ENCODE results near the gene DEPDC1.
"Not testable (repeated sequence)": the region's sequence is repeated elsewhere in the genome, so short reads cannot be mapped to it uniquely, and the experiment has no call there.

DEPDC1 gene, protein sequence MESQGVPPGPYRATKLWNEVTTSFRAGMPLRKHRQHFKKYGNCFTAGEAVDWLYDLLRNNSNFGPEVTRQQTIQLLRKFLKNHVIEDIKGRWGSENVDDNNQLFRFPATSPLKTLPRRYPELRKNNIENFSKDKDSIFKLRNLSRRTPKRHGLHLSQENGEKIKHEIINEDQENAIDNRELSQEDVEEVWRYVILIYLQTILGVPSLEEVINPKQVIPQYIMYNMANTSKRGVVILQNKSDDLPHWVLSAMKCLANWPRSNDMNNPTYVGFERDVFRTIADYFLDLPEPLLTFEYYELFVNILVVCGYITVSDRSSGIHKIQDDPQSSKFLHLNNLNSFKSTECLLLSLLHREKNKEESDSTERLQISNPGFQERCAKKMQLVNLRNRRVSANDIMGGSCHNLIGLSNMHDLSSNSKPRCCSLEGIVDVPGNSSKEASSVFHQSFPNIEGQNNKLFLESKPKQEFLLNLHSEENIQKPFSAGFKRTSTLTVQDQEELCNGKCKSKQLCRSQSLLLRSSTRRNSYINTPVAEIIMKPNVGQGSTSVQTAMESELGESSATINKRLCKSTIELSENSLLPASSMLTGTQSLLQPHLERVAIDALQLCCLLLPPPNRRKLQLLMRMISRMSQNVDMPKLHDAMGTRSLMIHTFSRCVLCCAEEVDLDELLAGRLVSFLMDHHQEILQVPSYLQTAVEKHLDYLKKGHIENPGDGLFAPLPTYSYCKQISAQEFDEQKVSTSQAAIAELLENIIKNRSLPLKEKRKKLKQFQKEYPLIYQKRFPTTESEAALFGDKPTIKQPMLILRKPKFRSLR

GRCh38 chr1:68496680-68497357, at the start of gene DEPDC1:
TSS of gene DEPDC1 (minus strand) at chr1:68497082. CDS start at chr1:68496999, 83 bp downstream.
- DNase-seq: peak; percentile 95

- DNase-seq: no peak
These were observed 47.8 kb upstream of the DEPDC1 start for GRCh38 chr1:68544651-68545050.

- DNase-seq: peak; percentile 4
These were observed 45.7 kb upstream of the DEPDC1 start for GRCh38 chr1:68542586-68542985.

GRCh38 chr1:68538941-68539340, 42.1 kb upstream of the DEPDC1 start:
- no peak for DNase-seq

DNA sequence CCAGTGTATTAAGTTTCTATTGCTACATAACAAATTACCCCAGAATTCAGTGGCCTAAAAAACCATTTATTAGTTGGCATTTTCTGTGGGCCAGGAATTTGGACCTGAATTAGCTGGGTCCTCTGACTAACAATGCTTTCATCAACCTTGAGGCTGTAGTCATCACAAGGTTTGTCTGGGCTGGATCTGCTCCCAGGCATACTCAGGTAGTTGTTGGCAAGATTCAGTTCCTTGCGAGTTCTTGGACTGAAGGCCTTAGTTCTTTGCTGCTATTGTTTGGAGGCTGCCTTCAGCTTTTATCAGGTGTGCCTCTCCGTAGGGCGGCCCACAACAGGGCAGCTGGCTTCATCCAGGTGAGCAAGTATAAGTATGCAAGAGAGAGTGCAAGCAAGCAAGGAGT, 31.4 kb upstream of the DEPDC1 start:
- no peak for DNase-seq

DNA sequence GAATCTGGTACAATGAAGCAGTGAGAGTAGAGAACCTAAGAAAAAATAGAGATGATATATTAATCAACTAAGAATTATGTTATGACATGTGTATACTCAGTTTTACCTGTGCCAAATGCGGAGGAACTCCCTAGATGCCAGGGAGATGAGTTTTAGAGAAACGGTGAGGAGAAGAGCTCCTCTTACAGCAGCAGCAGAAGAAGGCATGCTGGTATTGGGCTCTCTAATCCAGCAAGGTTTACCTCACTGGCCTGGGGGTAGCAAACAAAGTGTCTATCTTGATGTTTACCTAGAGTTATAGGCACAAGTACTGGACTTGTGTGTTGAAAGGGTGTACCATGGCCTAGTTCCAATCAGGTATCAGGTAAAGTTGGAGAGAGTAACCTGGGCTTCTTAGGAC, 28.9 kb upstream of the DEPDC1 start:
- no peak for DNase-seq

GRCh38 chr1:68521286-68521685, 24.4 kb upstream of the DEPDC1 start:
- DNase-seq: no peak

DNA sequence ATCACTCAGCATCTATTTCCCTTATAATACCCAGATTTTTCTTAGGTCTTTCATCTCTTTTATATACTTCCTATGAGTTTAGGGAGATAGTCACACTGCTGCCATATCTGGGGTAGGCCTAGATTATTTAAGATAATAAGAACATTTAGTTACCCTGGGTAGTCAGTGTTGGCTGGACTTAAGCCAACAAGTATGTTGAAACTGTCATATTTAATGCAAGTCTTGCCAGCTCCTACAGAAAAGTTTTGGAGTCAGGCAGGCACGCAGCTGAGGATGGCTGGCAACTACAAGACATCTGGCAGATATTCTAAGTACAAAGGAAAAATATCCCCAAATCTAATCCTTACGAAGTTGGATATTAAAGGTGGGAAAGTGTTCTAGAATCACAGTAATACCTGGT, 19.2 kb upstream of the DEPDC1 start:
- peak; percentile 15 for DNase-seq

- DNase-seq: no peak
These were observed 14.4 kb upstream of the DEPDC1 start for GRCh38 chr1:68511254-68511653.

- DNase-seq: no peak
These were observed 9.5 kb upstream of the DEPDC1 start for GRCh38 chr1:68506386-68506785.

DNA sequence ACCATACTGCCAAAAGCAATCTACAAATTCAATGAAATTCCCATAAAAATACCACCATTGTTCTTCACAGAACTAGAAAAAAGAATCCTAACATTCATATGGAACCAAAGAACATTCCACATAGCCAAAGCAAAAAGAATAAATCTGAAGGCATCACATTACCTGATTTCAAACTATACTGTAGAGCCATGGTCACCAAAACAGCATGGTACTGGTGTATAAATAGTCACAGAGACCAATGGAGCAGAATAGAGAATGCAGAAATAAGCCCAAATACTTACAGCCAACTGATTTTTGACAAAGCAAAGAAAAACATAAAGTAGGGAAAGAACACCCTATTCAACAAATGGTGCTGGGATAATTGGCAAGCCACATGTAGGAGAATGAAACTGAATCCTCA, 6.2 kb upstream of the DEPDC1 start:
- no peak for DNase-seq

DNA sequence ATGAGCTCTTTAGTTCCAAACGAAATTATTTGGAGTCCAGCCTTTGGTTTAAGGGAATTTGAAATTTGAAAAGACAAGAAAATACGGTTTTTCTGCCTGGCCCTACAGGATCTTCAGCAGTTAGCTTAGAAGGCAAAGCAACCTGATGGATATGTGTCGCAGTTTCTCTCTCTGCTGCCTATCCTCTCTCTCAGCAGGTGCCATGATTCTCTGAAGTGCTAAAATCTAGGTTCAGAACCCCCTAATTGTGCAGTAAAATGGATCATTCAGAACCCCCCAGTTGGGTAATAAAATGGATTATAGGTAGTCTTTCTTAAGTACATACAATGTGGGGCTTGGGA, 446 bp upstream of the DEPDC1 start:
- no peak for DNase-seq

GRCh38 chr1:68495968-68496679, 758 bp downstream of the DEPDC1 start:
- DNase-seq: peak; percentile 7

DNA sequence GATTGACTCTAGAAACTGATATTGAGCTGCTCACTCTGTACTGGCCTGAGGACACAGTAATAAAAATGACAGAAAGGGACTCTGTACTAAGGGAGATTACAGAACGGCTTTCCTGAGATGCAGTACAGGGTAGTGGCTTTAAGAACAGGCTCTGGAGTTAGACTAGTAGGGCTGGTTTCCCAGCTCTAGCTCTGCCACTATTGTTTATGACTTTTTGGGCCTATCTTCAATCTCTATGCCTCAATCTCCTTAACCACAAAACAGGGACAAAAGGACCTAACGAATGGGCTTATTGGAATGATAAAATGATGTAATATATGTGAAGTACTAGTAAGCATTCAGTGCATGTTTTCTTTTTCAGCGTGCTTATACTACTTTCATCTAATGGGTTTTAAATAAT, 1.4 kb downstream of the DEPDC1 start:
- peak; percentile 16 for DNase-seq

DNA sequence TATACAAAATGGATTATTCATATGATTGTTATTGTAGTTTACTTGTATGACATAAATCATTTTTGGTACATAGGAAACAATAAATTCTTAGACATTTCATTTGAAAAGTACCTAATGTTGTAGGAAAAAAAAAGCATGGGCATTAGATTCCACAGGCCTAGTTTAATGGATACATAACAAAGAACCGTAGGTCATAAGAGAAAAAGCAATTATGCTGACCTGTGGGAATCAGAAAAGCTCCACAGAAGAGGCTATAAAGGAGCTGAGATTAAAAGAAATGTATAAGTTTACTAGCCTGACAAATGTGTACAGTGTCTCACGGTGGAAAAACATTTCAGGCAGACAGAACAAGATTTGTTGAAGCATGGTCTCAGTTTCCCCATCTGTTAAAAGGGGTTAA, 3.7 kb downstream of the DEPDC1 start:
- no peak for DNase-seq

GRCh38 chr1:68492255-68492654, 4.6 kb downstream of the DEPDC1 start:
- DNase-seq: not testable (repeated sequence)

GRCh38 chr1:68490046-68490651, 6.7 kb downstream of the DEPDC1 start:
- no peak for DNase-seq

- no peak for DNase-seq
These were observed 11.4 kb downstream of the DEPDC1 start for GRCh38 chr1:68485431-68486022.

- no peak for DNase-seq
These were observed 12.3 kb downstream of the DEPDC1 start for GRCh38 chr1:68484618-68485017.

GRCh38 chr1:68481041-68481440, 15.8 kb downstream of the DEPDC1 start:
- DNase-seq: no peak

DNA sequence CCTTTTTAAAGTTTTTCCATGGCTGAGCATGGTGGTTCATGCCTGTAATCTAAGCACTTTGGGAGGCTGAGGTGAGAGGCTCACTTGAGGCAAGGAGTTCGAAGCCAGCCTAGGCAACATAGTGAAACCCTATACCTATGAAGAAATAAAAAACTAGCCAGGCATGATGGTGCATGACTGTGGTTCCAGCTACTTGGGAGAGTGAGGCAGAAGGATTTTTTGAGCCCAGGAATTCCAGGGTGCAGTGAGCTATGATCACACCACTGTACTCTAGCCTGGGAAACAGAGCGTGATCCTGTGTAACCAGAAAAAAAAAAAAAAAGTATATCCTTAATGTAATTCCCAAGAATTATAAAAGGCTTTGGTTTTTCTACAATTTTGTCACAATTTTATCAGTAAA, 17.4 kb downstream of the DEPDC1 start:
- no peak for DNase-seq

DNA sequence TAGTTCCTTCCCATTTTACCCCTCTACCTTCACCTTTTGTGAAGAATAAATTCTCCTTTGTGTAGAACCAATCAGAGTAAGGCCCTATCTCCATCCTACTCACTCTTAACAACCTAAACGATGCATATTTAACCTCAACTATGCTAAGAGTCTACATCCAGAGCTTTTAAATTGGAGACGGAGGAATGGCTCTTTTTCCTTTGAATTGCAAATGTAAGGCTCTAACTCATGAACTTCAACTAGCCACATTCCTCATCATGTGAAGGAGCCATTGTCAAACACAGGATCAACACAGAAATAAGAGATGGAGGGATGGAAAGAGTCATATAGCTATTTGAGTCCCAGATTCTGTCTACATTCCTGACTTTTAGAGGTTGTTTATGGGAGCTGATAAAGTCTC, 18.2 kb downstream of the DEPDC1 start:
- no peak for DNase-seq
